Activated CD8-positive, alpha-beta memory T cell treated with anti-CD3 and anti-CD28 coated beads, Interleukin-2, amount 10 ng/mL, durations not matched to agents 7 days and 5 days (primary cell): Measurements from ENCODE around the gene MS4A6E. TPM values are rescaled to one million over a fixed set of nuclear protein-coding genes. Genes with fewer than 3 reads are reported as not detected.
"Not testable (repeated sequence)": the region's sequence is repeated elsewhere in the genome, so short reads cannot be mapped to it uniquely, and the experiment has no call there.

ENCODE experiments used
- ATAC-seq: fragments of 150-1000 bp; cut with Tn5 transposase; one replicate; pipeline ENCODE4 v1.10.0; 2021; ENCODE audit warnings: moderate library complexity
- CTCF ChIA-PET: fragments of 350-600 bp; sonication (Branson Sonifier 250); formaldehyde crosslinking; loops from one replicate; lab custom pipeline; 2021; ENCODE audit warnings: antibody characterized with exemption; lab: Charles Lee
- DNase-seq: peaks from one replicate; pipeline ENCODE4 v3.0.0-alpha.2; 2020
- H3K27ac Mint-ChIP-seq: one replicate; pipeline ENCODE4 v1.8.0; 2021; ENCODE audit warnings: mild to moderate bottlenecking, mixed read lengths
- H3K27me3 Mint-ChIP-seq: one replicate; pipeline ENCODE4 v1.8.0; 2021; ENCODE audit warnings: mixed read lengths
- H3K36me3 Mint-ChIP-seq: one replicate; pipeline ENCODE4 v1.8.0; 2021; ENCODE audit warnings: mild to moderate bottlenecking, mixed read lengths
- H3K4me1 Mint-ChIP-seq: one replicate; pipeline ENCODE4 v1.8.0; 2021; ENCODE audit warnings: mixed read lengths
- H3K4me3 Mint-ChIP-seq: one replicate; pipeline ENCODE4 v1.8.0; 2021; ENCODE audit warnings: mild to moderate bottlenecking, moderate library complexity, mixed read lengths
- H3K9me3 Mint-ChIP-seq: one replicate; pipeline ENCODE4 v1.8.0; 2022; ENCODE audit warnings: low read depth, mixed read lengths
- total RNA-seq, 2 experiments: library from RNA; stranded (reverse); gene quantifications; one replicate each; pipeline ENCODE4 v1.2.3, GENCODE V29; 2021

The MS4A6E gene
- total RNA-seq, 2 experiments from 2014 or later, result not detected

- H3K27ac Mint-ChIP-seq, result no peak overlapping the region
- H3K9me3 Mint-ChIP-seq, result no peaks in the 10 kb centered on the region
- peak; percentile 39 for ATAC-seq
- CTCF ChIA-PET, result interaction anchor here (1.2 to 3.3 kb wide), 3 partner anchors 18 to 268 kb away, joined by 3 to 16 read pairs (median 4); no protein-coding TSS in a partner anchor
- H3K4me3 Mint-ChIP-seq, result no peak overlapping the region
- no peaks in the 10 kb centered on the region for H3K36me3 Mint-ChIP-seq
- H3K4me1 Mint-ChIP-seq, result no peaks in the 10 kb centered on the region
- DNase-seq, result no peak
- H3K27me3 Mint-ChIP-seq, result peaks cover 33% of the 10 kb centered on the region
Observed at GRCh38 chr11:60345489-60345888, 18.4 kb downstream of the MS4A6E start.

GRCh38 chr11:60347084-60347797 lies 20.2 kb downstream of the MS4A6E start:
- no peak overlapping the region for H3K4me3 Mint-ChIP-seq
- H3K36me3 Mint-ChIP-seq, result no peaks in the 10 kb centered on the region
- H3K9me3 Mint-ChIP-seq, result no peaks in the 10 kb centered on the region
- ATAC-seq (no peak), DNase-seq (no peak)
- peaks cover 29% of the 10 kb centered on the region for H3K27me3 Mint-ChIP-seq
- H3K27ac Mint-ChIP-seq, result no peak overlapping the region
- CTCF ChIA-PET, result interaction anchor here (3.3 kb wide), 1 partner anchor 16 kb away, joined by 16 read pairs; no protein-coding TSS in a partner anchor
- no peaks in the 10 kb centered on the region for H3K4me1 Mint-ChIP-seq

GRCh38 chr11:60348116-60348515 lies 21.1 kb downstream of the MS4A6E start:
- Mint-ChIP-seq H3K9me3 (no peaks in the 10 kb centered on the region), H3K27me3 (peaks cover 29% of the 10 kb centered on the region), H3K27ac (no peak overlapping the region), H3K36me3 (no peaks in the 10 kb centered on the region), H3K4me3 (no peak overlapping the region), H3K4me1 (no peaks in the 10 kb centered on the region)
- no peak for DNase-seq
- CTCF ChIA-PET, result interaction anchor here (1.2 kb wide), 1 partner anchor 15 kb away, joined by 4 read pairs; no protein-coding TSS in a partner anchor
- no peak for ATAC-seq

- Mint-ChIP-seq H3K36me3 (no peaks in the 10 kb centered on the region), H3K9me3 (no peaks in the 10 kb centered on the region), H3K27ac (no peak overlapping the region), H3K4me1 (no peaks in the 10 kb centered on the region), H3K27me3 (peaks cover 25% of the 10 kb centered on the region), H3K4me3 (no peak overlapping the region)
- DNase-seq (no peak), ATAC-seq (no peak)
- CTCF ChIA-PET, result interaction anchor here (1.2 to 1.7 kb wide), 2 partner anchors 12 to 13 kb away, joined by 3 to 6 read pairs; no protein-coding TSS in a partner anchor
Observed at GRCh38 chr11:60349990-60350389, 22.9 kb downstream of the MS4A6E start.

- H3K9me3 Mint-ChIP-seq, result no peaks in the 10 kb centered on the region
- no peak overlapping the region for H3K27ac Mint-ChIP-seq
- no peak for ATAC-seq
- CTCF ChIA-PET, result no interaction called here
- no peak overlapping the region for H3K4me3 Mint-ChIP-seq
- no peaks in the 10 kb centered on the region for H3K4me1 Mint-ChIP-seq
- H3K36me3 Mint-ChIP-seq, result no peaks in the 10 kb centered on the region
- no peak for DNase-seq
- peaks cover 8% of the 10 kb centered on the region for H3K27me3 Mint-ChIP-seq
Observed at GRCh38 chr11:60357771-60358170, 30.7 kb downstream of the MS4A6E start.

- Mint-ChIP-seq H3K27ac (no peak overlapping the region), H3K36me3 (no peaks in the 10 kb centered on the region), H3K27me3 (peaks cover 30% of the 10 kb centered on the region), H3K9me3 (no peaks in the 10 kb centered on the region), H3K4me1 (no peaks in the 10 kb centered on the region), H3K4me3 (no peak overlapping the region)
- CTCF ChIA-PET, result interaction anchor here (1.0 to 1.4 kb wide), 2 partner anchors 11 to 258 kb away, joined by 3 to 4 read pairs; no protein-coding TSS in a partner anchor
- DNase-seq (no peak), ATAC-seq (no peak)
Observed at GRCh38 chr11:60360621-60361020, 33.6 kb downstream of the MS4A6E start.

DNA sequence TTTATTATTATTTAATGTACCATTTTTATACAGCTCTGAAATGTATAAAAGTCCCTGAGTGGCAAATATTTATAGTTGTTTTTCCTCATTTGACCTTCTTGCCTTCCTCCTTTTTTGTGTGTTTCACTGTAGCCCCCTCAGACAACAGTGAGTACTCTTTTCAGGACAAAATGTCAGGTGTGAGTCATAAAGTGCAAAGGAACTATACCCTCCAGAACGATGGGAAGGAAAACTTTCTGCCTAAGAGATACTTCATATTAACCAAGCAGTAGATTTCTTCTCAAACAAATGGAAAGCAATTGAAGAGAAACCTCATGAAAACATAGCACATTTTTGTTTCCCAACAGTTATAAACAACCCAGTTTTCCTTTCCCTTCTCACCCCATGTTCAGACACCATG lies 35.2 kb downstream of the MS4A6E start:
- ATAC-seq (no peak), DNase-seq (no peak)
- Mint-ChIP-seq H3K36me3 (no peaks in the 10 kb centered on the region), H3K9me3 (no peaks in the 10 kb centered on the region), H3K4me3 (no peak overlapping the region), H3K27ac (no peak overlapping the region), H3K4me1 (no peaks in the 10 kb centered on the region), H3K27me3 (peaks cover 34% of the 10 kb centered on the region)
- CTCF ChIA-PET, result interaction anchor here (1.0 to 4.8 kb wide), 4 partner anchors 13 to 256 kb away, joined by 3 to 26 read pairs (median 10); no protein-coding TSS in a partner anchor

DNA sequence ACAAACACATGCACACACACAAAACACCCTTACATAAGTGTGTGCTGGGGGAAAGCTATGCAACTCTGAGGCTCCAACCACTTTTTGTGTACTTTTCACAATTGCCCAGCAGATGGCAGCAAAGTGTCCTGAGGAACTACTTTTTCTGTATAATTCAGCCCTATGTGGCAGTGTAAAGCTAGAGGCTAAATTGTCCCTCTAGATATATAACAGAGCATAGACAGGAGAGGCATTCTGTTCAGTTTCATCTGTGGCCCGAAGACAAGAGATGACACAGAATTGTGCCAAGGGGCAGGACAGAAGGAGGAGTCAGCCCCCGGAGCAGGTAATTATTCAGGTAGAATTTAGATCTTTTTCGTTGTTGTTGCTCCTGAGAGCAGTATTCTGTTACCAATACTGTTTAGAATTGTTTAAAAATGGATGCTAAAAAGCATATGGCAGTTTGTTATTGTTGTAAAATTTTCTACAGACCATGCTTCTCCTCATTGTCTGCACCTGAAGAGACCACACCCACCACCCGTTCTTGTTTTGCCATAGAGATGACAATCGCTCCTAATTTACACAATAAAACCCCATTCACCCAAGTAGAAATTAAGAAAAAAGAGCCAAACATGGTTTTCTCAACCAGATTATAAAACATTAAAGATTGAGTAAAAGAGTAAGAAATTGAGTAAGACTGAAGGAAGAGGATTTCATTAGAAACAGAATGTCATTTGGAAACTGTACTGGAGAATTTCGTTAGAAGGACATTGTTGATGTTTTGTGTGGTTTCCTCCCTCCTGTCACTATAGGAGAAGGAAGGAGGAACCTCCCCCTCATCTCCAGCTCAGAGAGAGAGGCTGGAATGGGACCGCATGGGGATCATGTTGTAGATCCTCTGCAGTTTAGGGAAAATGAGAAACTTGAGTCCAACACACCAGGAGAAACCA lies 36.8 kb downstream of the MS4A6E start:
- ATAC-seq (peak; percentile 39), DNase-seq (peak; percentile 66)
- H3K4me1 Mint-ChIP-seq, result no peaks in the 10 kb centered on the region
- H3K9me3 Mint-ChIP-seq, result no peaks in the 10 kb centered on the region
- no peak overlapping the region for H3K27ac Mint-ChIP-seq
- CTCF ChIA-PET, result interaction anchor here (0.9 to 4.8 kb wide), 19 partner anchors 8 to 269 kb away, joined by 3 to 26 read pairs (median 4); no protein-coding TSS in a partner anchor
- H3K27me3 Mint-ChIP-seq, result peaks cover 41% of the 10 kb centered on the region
- no peak overlapping the region for H3K4me3 Mint-ChIP-seq
- no peaks in the 10 kb centered on the region for H3K36me3 Mint-ChIP-seq

DNA sequence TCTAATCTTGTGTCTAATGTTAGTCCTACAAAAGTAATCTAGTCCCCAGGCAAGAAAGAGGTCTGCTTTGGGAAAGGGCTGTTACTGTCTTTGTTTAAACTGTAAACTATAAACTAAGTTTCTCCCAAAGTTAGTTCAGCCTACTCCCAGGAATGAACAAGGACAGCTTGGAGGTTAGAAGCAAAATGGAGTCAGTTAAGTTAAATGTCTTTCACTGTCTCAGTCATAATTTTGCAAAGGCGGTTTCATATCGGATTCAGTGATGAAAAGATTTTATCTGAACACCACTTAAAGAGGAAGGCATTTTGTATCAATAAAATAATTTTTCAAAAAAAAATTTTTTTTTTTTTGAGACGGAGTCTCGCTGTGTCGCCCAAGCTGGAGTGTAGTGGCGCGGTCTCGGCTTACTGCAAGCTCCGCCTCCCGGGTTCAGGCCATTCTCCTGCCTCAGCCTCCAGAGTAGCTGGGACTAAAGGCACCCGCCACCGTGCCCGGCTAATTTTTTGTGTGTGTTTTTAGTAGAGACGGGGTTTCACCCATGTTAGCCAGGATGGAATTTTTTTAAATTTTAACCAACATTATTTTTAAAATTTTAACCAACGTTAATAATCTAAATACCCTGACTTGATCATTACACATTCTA lies 39.3 kb downstream of the MS4A6E start:
- DNase-seq, H3K9me3 Mint-ChIP-seq, H3K36me3 Mint-ChIP-seq, H3K4me3 Mint-ChIP-seq, H3K27ac Mint-ChIP-seq, H3K4me1 Mint-ChIP-seq, ATAC-seq: not testable (repeated sequence)
- CTCF ChIA-PET, result interaction anchor here (1.4 kb wide), 1 partner anchor 253 kb away, joined by 3 read pairs; no protein-coding TSS in a partner anchor
- H3K27me3 Mint-ChIP-seq, result peaks cover 47% of the 10 kb centered on the region

DNA sequence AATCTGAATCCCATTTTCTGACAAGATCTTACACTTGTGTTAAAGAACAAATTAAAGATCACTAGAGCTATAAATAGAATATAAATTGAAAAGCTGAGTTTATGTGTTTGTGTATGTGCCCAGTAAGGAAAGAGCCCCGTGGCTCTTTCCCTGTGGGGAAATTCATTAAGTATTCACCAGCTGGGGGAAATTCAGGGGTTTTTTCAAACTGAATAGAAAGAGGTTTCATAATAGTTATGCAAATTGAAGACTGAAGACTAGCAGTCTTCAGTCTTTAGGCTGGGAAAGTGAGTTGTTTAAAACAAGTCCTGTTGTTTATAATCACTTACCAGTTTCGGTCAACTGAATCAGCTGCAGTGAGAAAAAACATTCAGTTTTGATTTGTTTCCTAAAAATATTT lies 40.0 kb downstream of the MS4A6E start:
- Mint-ChIP-seq H3K36me3 (no peaks in the 10 kb centered on the region), H3K4me3 (no peak overlapping the region), H3K4me1 (no peaks in the 10 kb centered on the region), H3K9me3 (no peaks in the 10 kb centered on the region), H3K27me3 (peaks cover 45% of the 10 kb centered on the region), H3K27ac (no peak overlapping the region)
- ATAC-seq, result no peak
- DNase-seq, result no peak
- CTCF ChIA-PET, result interaction anchor here (1.1 to 1.4 kb wide), 2 partner anchors 32 to 252 kb away, joined by 3 read pairs; no protein-coding TSS in a partner anchor

GRCh38 chr11:60367896-60368295 lies 40.8 kb downstream of the MS4A6E start:
- ATAC-seq (no peak), DNase-seq (no peak)
- Mint-ChIP-seq H3K27me3 (peaks cover 45% of the 10 kb centered on the region), H3K4me3 (no peak overlapping the region), H3K9me3 (no peaks in the 10 kb centered on the region), H3K36me3 (no peaks in the 10 kb centered on the region), H3K4me1 (no peaks in the 10 kb centered on the region), H3K27ac (no peak overlapping the region)
- CTCF ChIA-PET, result interaction anchor here (1.1 to 1.4 kb wide), 2 partner anchors 12 to 33 kb away, joined by 3 read pairs; no protein-coding TSS in a partner anchor

DNA sequence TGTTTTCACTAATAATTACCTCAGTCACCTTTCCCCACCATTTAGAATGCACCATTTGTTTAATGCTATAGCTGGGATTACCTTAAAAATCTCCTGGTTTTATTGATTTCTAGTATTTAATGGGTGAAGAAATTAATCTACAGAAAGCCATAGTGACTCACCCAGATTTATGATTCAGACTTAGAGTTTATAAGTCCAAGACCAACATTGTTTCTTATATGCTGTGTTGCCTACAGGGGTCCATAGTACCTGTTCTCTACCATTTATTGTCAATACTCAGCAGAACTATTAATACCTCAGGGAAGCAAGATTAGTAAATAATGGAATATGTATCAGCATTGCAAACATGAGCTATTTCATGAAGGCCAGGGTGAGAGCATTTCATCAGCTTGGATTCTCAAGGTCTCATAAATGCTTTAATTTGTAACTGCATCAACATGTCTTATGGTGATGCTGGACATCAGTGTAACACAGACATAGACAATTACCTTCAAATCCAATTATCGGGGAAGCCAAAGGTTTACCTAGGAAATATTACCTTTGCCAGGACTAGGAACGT lies 43.3 kb downstream of the MS4A6E start:
- no peaks in the 10 kb centered on the region for H3K36me3 Mint-ChIP-seq
- ATAC-seq (no peak), DNase-seq (no peak)
- H3K27me3 Mint-ChIP-seq, result peaks cover 21% of the 10 kb centered on the region
- H3K4me1 Mint-ChIP-seq, result no peaks in the 10 kb centered on the region
- CTCF ChIA-PET, result no interaction called here
- H3K9me3 Mint-ChIP-seq, result no peaks in the 10 kb centered on the region
- no peak overlapping the region for H3K4me3 Mint-ChIP-seq
- H3K27ac Mint-ChIP-seq, result no peak overlapping the region
